Lower lobe of right lung (tissue), 2 donors: ENCODE data around the gene CHCHD5. TPM values are rescaled to one million over a fixed set of nuclear protein-coding genes. Genes with fewer than 3 reads are reported as not detected.

ENCODE experiments used
- ATAC-seq, 2 donors: fragments of 200-7000 bp; cut with Tn5 transposase; one replicate each; pipeline ENCODE4 v1.9.1; 2020 to 2022; ENCODE audit warnings: mild to moderate bottlenecking in 2 of 2, moderate library complexity in 2 of 2
- DNase-seq: peaks from one replicate; pipeline ENCODE4 v3.0.0-alpha.2; 2020
- H3K27ac ChIP-seq: fragments of 200-600 bp; one replicate; pipeline ENCODE4 v1.8.0; 2022
- H3K27me3 ChIP-seq: fragments of 200-600 bp; one replicate; pipeline ENCODE4 v1.8.0; 2022; ENCODE audit warnings: low read depth
- H3K36me3 ChIP-seq: fragments of 200-600 bp; one replicate; pipeline ENCODE4 v1.8.0; 2022; ENCODE audit warnings: mild to moderate bottlenecking
- H3K4me1 ChIP-seq: fragments of 200-600 bp; one replicate; pipeline ENCODE4 v1.8.0; 2022
- H3K4me3 ChIP-seq: fragments of 200-600 bp; one replicate; pipeline ENCODE4 v1.8.0; 2022; ENCODE audit warnings: mild to moderate bottlenecking
- H3K9me3 ChIP-seq: fragments of 200-600 bp; one replicate; pipeline ENCODE4 v1.8.0; 2022
- CTCF ChIP-seq: fragments of 200-600 bp; IDR thresholded peaks from one replicate; pipeline ENCODE4 v1.8.0; 2022; ENCODE audit warnings: antibody characterized with exemption, mild to moderate bottlenecking
- intact Hi-C: fragments of 100-400 bp; cut with DNase I; formaldehyde crosslinking; loops from one replicate; pipeline ENCODE4 v1.11.0; 2022
- total RNA-seq: library from RNA; stranded (reverse); fragmentation: NEBNext Ultra II Directional; extraction: Animal tissue kit (Norgen Biotek cat#: 25700); gene quantifications from one replicate; pipeline ENCODE4 v1.2.1, GENCODE V29; 2021
- donor health status: DM: no; HTN: yes; CAD: no; lungs with severe emphysema.

The CHCHD5 gene
- total RNA-seq, 1 donor from 2014 or later, result 23.0 TPM

- peak; percentile 81 for DNase-seq
- intact Hi-C loops, result no loop called here
Measured at GRCh38 chr2:112541315-112542122, 42.9 kb upstream of the CHCHD5 start.

GRCh38 chr2:112542123-112542983 lies 42.1 kb upstream of the CHCHD5 start, which contains the start of gene POLR1B:
Gene POLR1B, plus strand, starts transcription at chr2:112542465. Its CDS starts 30 bp downstream, at chr2:112542495.
- intact Hi-C loops, result no loop called here
- no peak for TF ChIP-seq CTCF
- H3K4me3 ChIP-seq, result peak within 1 kb of the TSS; percentile 97
- peaks cover 6% of the 10 kb centered on the region for H3K36me3 ChIP-seq
- H3K27ac ChIP-seq, result peak within 1 kb of the TSS; percentile 93
- H3K9me3 ChIP-seq, result no peaks in the 10 kb centered on the region
- ATAC-seq (peak; percentile 96 to 97), DNase-seq (peak; percentile 93)
- peaks cover 22% of the 10 kb centered on the region for H3K4me1 ChIP-seq
- H3K27me3 ChIP-seq, result no peaks in the 10 kb centered on the region

More at GRCh38 chr2:112541315-112542122, 42.9 kb upstream of the CHCHD5 start:
- ATAC-seq, result peak; percentile 89 to 92
- H3K27ac ChIP-seq, result peak overlapping the region; percentile 93
- TF ChIP-seq CTCF, result no peak
- H3K4me1 ChIP-seq, result peaks cover 22% of the 10 kb centered on the region
- H3K36me3 ChIP-seq, result no peaks in the 10 kb centered on the region
- peak overlapping the region; percentile 97 for H3K4me3 ChIP-seq
- no peaks in the 10 kb centered on the region for H3K9me3 ChIP-seq
- H3K27me3 ChIP-seq, result no peaks in the 10 kb centered on the region

DNA sequence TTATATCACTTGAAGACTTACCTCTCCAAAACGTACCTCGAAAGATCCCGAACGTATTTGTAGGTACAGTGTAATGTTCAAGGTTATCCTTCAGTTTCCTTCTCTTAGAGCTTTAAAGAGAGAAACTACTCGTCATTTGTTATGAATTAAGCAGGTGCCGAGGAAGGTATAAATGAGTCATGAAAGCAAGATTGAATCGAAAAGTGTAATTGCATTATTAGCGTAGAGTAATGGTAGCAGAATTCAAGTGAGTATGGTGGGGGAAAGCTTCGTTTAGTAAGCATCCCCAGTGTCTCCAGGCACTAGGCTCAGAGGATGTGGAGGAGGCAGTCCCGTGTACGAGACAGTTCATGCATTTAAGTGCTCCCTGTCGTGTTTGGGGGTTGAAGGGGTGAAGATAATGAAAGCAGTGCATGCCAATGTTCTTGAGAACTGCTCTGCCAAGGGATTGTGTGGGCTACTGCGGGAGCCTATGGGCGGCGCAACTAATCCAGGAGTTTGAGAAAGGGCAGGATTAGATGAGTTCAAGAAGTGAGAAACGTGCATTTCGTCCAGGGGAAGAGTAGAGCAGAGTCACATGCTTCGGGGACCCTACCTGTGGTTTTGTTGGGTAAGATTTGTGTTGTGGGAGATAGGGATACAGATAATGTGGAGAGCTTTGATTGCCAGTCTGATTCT lies 41.3 kb upstream of the CHCHD5 start:
- peak in 1 of 2 donors; percentile 3 for ATAC-seq

GRCh38 chr2:112547333-112547732 lies 37.1 kb upstream of the CHCHD5 start:
- no peak overlapping the region for H3K4me3 ChIP-seq
- no peak for DNase-seq
- no peaks in the 10 kb centered on the region for H3K27me3 ChIP-seq
- no peaks in the 10 kb centered on the region for H3K9me3 ChIP-seq
- H3K27ac ChIP-seq, result no peak overlapping the region
- TF ChIP-seq CTCF, result no peak
- peaks cover 56% of the 10 kb centered on the region for H3K36me3 ChIP-seq
- ATAC-seq, result peak; percentile 70 to 82
- peaks cover 14% of the 10 kb centered on the region for H3K4me1 ChIP-seq
- intact Hi-C loops, result no loop called here

More for the DNA sequence above, 41.3 kb upstream of the CHCHD5 start:
- peaks cover 22% of the 10 kb centered on the region for H3K4me1 ChIP-seq
- H3K36me3 ChIP-seq, result peaks cover 14% of the 10 kb centered on the region
- H3K27me3 ChIP-seq, result no peaks in the 10 kb centered on the region
- TF ChIP-seq CTCF, result no peak
- H3K9me3 ChIP-seq, result no peaks in the 10 kb centered on the region
- no peak for DNase-seq
- peak overlapping the region; percentile 97 for H3K4me3 ChIP-seq
- peak overlapping the region; percentile 93 for H3K27ac ChIP-seq
- intact Hi-C loops, result no loop called here

DNA sequence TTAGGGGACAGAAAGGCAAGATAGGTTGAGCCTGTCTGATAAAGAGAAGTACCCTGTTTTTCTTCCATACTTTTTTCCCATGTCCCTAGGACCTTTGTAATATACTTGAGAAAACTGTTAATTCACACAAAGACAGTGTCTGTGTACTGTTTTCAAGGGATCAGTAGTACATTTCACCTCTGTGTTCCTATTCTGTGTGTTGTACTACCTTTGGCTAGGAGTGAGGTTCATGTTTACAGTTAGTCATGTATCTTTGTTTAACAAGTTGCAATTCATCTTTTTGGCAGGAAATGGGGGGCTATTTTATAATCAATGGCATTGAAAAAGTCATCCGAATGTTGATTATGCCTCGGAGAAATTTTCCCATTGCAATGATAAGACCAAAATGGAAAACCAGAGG lies 35.4 kb upstream of the CHCHD5 start:
- DNase-seq (no peak), ATAC-seq (no peak)
- no peak overlapping the region for H3K27ac ChIP-seq
- no peak for TF ChIP-seq CTCF
- peaks cover 72% of the 10 kb centered on the region for H3K36me3 ChIP-seq
- intact Hi-C loops, result no loop called here
- no peaks in the 10 kb centered on the region for H3K27me3 ChIP-seq
- peaks cover 4% of the 10 kb centered on the region for H3K4me1 ChIP-seq
- H3K9me3 ChIP-seq, result no peaks in the 10 kb centered on the region
- H3K4me3 ChIP-seq, result no peak overlapping the region
